Endothelial cell of umbilical vein (primary cell): ENCODE results near the gene ARMS2. TPM values are rescaled to one million over a fixed set of nuclear protein-coding genes. Genes with fewer than 3 reads are reported as not detected.

Experiments
- BruUV-seq: library from RNA; stranded (reverse); fragments of 400-500 nt; replicated peaks from 2 replicates; lab custom pipeline; 2021; lab: Mats Ljungman, UMichigan
- CTCF ChIA-PET: fragments of 300-600, 350-600 bp; sonication (Branson Sonifier 250); formaldehyde crosslinking; loops from one replicate; lab custom pipeline; 2021; ENCODE audit warnings: antibody characterized with exemption, inconsistent platforms; lab: Charles Lee
- POLR2A ChIA-PET: fragments of 300-600, 350-600 bp; sonication (Branson Sonifier 250); formaldehyde crosslinking; loops from one replicate; lab custom pipeline; 2021; ENCODE audit warnings: antibody characterized with exemption, inconsistent platforms; lab: Charles Lee
- DNase-seq: peaks from one replicate; pipeline ENCODE4 v3.0.0-alpha.2; 2011; ENCODE audit warnings: low read depth, low spot score
- FAIRE-seq: peaks from 2 replicates; lab custom pipeline; 2011; peaks lifted over from hg19 to GRCh38; lab: Jason Lieb, UNC
- H2AFZ ChIP-seq: 2 replicates; pipeline ENCODE4 v1.6.0; 2012; ENCODE audit warnings: low read depth, low read length, control low read depth, inconsistent platforms
- H3K27ac ChIP-seq: 2 replicates; pipeline ENCODE4 v1.5.1; 2011; ENCODE audit warnings: low read depth, mild to moderate bottlenecking, control low read depth, low read length, moderate library complexity; ENCODE audit not compliant: insufficient read depth
- H3K27me3 ChIP-seq, 2 experiments: 2 replicates each; pipeline versions ENCODE4 v1.6.0 to v1.6.1; 2011; ENCODE audit warnings: low read length in 2 of 2, mixed read lengths in 1 of 2; ENCODE audit not compliant: control insufficient read depth in 2 of 2, insufficient read depth in 2 of 2
- H3K36me3 ChIP-seq, 2 experiments: 2 replicates in 1 of 2; 3 replicates in 1 of 2; pipeline ENCODE4 v1.5.1; 2011; ENCODE audit warnings: low read length in 2 of 2, mild to moderate bottlenecking in 1 of 2, moderate library complexity in 1 of 2; ENCODE audit not compliant: control insufficient read depth in 2 of 2, insufficient read depth in 2 of 2; ENCODE audit errors: extremely low read depth in 1 of 2
- H3K4me1 ChIP-seq: 3 replicates; pipeline ENCODE4 v1.5.1; 2011; ENCODE audit warnings: mild to moderate bottlenecking, low read length; ENCODE audit not compliant: control insufficient read depth, insufficient read depth; ENCODE audit errors: extremely low read depth
- H3K4me2 ChIP-seq: 2 replicates; pipeline ENCODE4 v1.6.1; 2011; ENCODE audit warnings: low read length, control low read depth, mixed read lengths; ENCODE audit not compliant: insufficient read depth
- H3K4me3 ChIP-seq, 3 experiments: fragments of 200-600 bp in 1 of 3; sonication (generic), shearing (Covaris generic) in 1 of 3; replicated peaks in 1 of 3; 2 replicates each; pipeline ENCODE4 v1.5.1; 2011 to 2016; ENCODE audit warnings: control low read depth in 3 of 3, low read length in 3 of 3, mild to moderate bottlenecking in 2 of 3, inconsistent platforms in 1 of 3, low read depth in 1 of 3, moderate library complexity in 1 of 3; ENCODE audit not compliant: insufficient read depth in 1 of 3
- H3K79me2 ChIP-seq: 2 replicates; pipeline ENCODE4 v1.6.0; 2012; ENCODE audit warnings: low read length, inconsistent platforms; ENCODE audit not compliant: control insufficient read depth, insufficient read depth
- H3K9ac ChIP-seq: replicated peaks from 2 replicates; pipeline ENCODE3; 2011; ENCODE audit warnings: low read length, control low read depth; ENCODE audit not compliant: insufficient read depth; ENCODE audit errors: extremely low read depth
- H3K9me1 ChIP-seq: replicated peaks from 3 replicates; pipeline ENCODE4 v1.6.0; 2011; ENCODE audit warnings: mild to moderate bottlenecking, low read length; ENCODE audit not compliant: control insufficient read depth, insufficient read depth; ENCODE audit errors: extremely low read depth
- H3K9me3 ChIP-seq: replicated peaks from 2 replicates; pipeline ENCODE4 v1.5.1; 2012; ENCODE audit warnings: low read length, inconsistent platforms; ENCODE audit not compliant: control insufficient read depth, insufficient read depth
- H4K20me1 ChIP-seq: replicated peaks from 2 replicates; pipeline ENCODE3; 2011; ENCODE audit warnings: mild to moderate bottlenecking, low read length; ENCODE audit not compliant: control insufficient read depth, insufficient read depth; ENCODE audit errors: extremely low read depth
- CTCF ChIP-seq, 2 donors: IDR thresholded peaks; 1 replicate in 1 of 2; 2 replicates in 1 of 2; pipeline ENCODE4 v1.5.1; 2011; ENCODE audit warnings: low read length in 2 of 2, mild to moderate bottlenecking in 2 of 2, moderate library complexity in 2 of 2, control low read depth in 1 of 2, inconsistent platforms in 1 of 2, low read depth in 1 of 2; ENCODE audit not compliant: insufficient read depth in 1 of 2; ENCODE audit errors: extremely low read depth in 1 of 2
- FOS ChIP-seq: IDR thresholded peaks from 2 replicates; pipeline ENCODE4 v1.6.1; 2011; ENCODE audit warnings: mild to moderate bottlenecking, low read length, moderate library complexity, borderline replicate concordance; ENCODE audit not compliant: insufficient read depth
- GATA2 ChIP-seq: IDR thresholded peaks from 2 replicates; pipeline ENCODE4 v1.7.0; 2011; ENCODE audit warnings: low read depth, mild to moderate bottlenecking, moderate library complexity, mixed read lengths, low read length; ENCODE audit not compliant: insufficient read length, insufficient read depth
- JUN ChIP-seq: IDR thresholded peaks from 2 replicates; pipeline ENCODE4 v1.6.1; 2011; ENCODE audit warnings: borderline replicate concordance, low read depth; ENCODE audit not compliant: insufficient read length, insufficient read depth
- MYC ChIP-seq: IDR thresholded peaks from one replicate; pipeline ENCODE4 v1.6.1; 2011; ENCODE audit warnings: mild to moderate bottlenecking, low read depth, low read length
- POLR2A ChIP-seq: IDR thresholded peaks from 2 replicates; pipeline ENCODE4 v1.6.1; 2012; ENCODE audit warnings: low read depth, mild to moderate bottlenecking, control low read depth, low read length
- POLR2AphosphoS5 ChIP-seq: IDR thresholded peaks from 2 replicates; pipeline ENCODE4 v1.6.1; 2012; ENCODE audit warnings: low read depth, mild to moderate bottlenecking, control low read depth, low read length, moderate library complexity; ENCODE audit not compliant: insufficient read depth
- dilution Hi-C: fragments of 300-500 bp; cut with MboI; formaldehyde crosslinking; loops from one replicate; pipeline ENCODE4 v1.15.0; 2019; ENCODE audit warnings: low sequenced_read_pairs; ENCODE audit not compliant: extremely low pct_ligation_motif_present
- intact Hi-C: fragments of 100-400 bp; cut with micrococcal nuclease; formaldehyde crosslinking; loops from one replicate; pipeline ENCODE4 v1.10.0; 2022
- polyA plus RNA-seq, 4 experiments: library from polyadenylated mRNA; depleted of rRNA in 3 of 4; stranded (reverse) in 3 of 4; unstranded in 1 of 4; fragments of >200 nt; gene quantifications; 2 replicates each; pipeline versions ENCODE4 v1.2.1 to v1.2.3, GENCODE V29; 2011 to 2012; ENCODE audit warnings: missing spikeins in 1 of 4
- total RNA-seq: library from RNA; stranded (reverse); gene quantifications from 2 replicates; pipeline ENCODE4 v1.2.3, GENCODE V29; 2021

ARMS2 gene
- total and polyA plus RNA-seq, 2 donors (not counting 3 experiments of a cell fraction or from before 2014, with no cell fraction given): not detected

GRCh38 chr10:122495406-122496340 lies 41.2 kb downstream of the ARMS2 start:
- Histone ChIP-seq H3K9ac (peak overlapping the region; percentile 75), H3K9me3 (no peaks in the 10 kb centered on the region), H4K20me1 (no peaks in the 10 kb centered on the region), H2AFZ (peak overlapping the region; percentile 4), H3K27ac (peak overlapping the region; percentile 91), H3K36me3 (no peaks in the 10 kb centered on the region), H3K4me1 (peaks cover 32% of the 10 kb centered on the region), H3K4me2 (peak overlapping the region; percentile 76), H3K27me3 (no peaks in the 10 kb centered on the region), H3K4me3 (peak overlapping the region in 1 of 3 experiments; percentile 32), H3K9me1 (no peaks in the 10 kb centered on the region), H3K79me2 (peaks cover 25% of the 10 kb centered on the region)
- dilution Hi-C loops (no loop called here), intact Hi-C loops (loop anchor here (1.0 to 10.0 kb wide), 6 partner anchors 9 to 359 kb away; no protein-coding TSS in a partner anchor)
- DNase-seq (peak; percentile 72), FAIRE-seq (peak; percentile 26)
- POLR2A ChIA-PET: interaction anchor here (0.9 to 2.8 kb wide), 4 partner anchors 21 to 70 kb away, joined by 3 to 15 read pairs (median 4); no protein-coding TSS in a partner anchor
- CTCF ChIA-PET: interaction anchor here (0.8 to 7.3 kb wide), 15 partner anchors 9 to 228 kb away, joined by 3 to 49 read pairs (median 5); no protein-coding TSS in a partner anchor
- TSS peak; percentile 86 for BruUV-seq
- no peak for TF ChIP-seq POLR2A
- no peak for TF ChIP-seq POLR2AphosphoS5
- TF ChIP-seq MYC: no peak
- no peak for TF ChIP-seq JUN
- TF ChIP-seq CTCF (IDR thresholded peaks at IDR 0.05; ENCODE audit: extremely low read depth in 1 of 2, insufficient read depth in 1 of 2, low read depth in 1 of 2, low read length in 2 of 2): no peak
- TF ChIP-seq GATA2: no peak
- no peak for TF ChIP-seq FOS
